ENCODE data around the gene METAP1D. TPM values are rescaled to one million over a fixed set of nuclear protein-coding genes. Genes with fewer than 3 reads are reported as not detected.

Gene METAP1D
- total RNA-seq, 1 donor from 2014 or later: 8.2 TPM

DNA sequence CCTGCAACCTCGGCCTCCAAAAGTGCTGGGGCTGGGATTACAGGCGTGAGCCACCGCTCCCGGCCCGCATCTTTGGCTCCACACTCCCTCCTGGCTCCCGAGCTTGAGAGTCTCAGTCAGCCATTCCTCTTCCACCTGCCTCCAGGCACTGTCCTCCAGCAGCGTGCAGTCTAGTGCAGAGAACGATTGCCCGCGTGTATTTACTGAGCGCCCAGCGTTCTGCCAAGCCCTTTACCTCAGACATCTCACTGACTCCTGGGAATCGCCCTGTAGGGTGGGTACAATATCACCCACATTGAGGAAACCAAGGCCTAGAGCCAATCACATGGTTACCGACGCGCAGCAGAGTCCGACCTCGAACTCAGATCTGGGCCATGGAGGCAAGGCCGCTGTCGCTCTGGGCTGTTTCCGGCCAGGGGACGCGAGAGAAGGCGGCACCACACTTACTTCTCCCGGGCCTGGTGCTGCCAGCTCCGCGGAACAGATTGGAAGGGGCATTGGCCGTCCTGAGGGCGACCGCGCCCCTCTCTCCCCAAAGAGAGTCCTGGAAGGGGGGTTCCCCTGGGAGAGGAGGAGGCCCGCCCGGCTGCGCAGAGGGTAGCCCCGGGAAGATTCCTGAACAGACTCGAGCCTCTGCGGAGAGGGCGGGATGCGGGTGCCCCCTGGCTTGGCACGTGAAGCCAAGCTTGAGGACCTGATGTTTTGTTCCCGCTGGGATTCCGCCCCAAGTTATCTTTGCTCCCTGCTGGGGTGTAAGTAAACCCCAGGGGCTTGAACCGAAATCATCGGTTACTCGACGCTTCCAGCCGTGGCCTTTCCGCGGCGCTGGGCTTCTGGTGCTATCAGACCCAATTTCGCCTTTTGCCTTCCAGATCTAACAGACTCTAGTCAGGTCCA is 108.2 kb downstream of the METAP1D start:
- no peak overlapping the region for H3K4me3 ChIP-seq
- peaks cover 91% of the 10 kb centered on the region for H3K27me3 ChIP-seq
- peaks cover 32% of the 10 kb centered on the region for H3F3A ChIP-seq (ENCODE audit: low read depth)
- peak; percentile 35 for DNase-seq (ENCODE audit: low spot score)
- H3K4me2 ChIP-seq: peak overlapping the region; percentile 41
- peaks cover 63% of the 10 kb centered on the region for H3K27me3 Mint-ChIP-seq (ENCODE audit: insufficient read depth, low read depth)
- TF ChIP-seq EZH2 (IDR thresholded peaks at IDR 0.05): peak; percentile 86
- TF ChIP-seq EZH2phosphoT487 (IDR thresholded peaks at IDR 0.05): peak; percentile 52
- TF ChIP-seq, protein P1, sequence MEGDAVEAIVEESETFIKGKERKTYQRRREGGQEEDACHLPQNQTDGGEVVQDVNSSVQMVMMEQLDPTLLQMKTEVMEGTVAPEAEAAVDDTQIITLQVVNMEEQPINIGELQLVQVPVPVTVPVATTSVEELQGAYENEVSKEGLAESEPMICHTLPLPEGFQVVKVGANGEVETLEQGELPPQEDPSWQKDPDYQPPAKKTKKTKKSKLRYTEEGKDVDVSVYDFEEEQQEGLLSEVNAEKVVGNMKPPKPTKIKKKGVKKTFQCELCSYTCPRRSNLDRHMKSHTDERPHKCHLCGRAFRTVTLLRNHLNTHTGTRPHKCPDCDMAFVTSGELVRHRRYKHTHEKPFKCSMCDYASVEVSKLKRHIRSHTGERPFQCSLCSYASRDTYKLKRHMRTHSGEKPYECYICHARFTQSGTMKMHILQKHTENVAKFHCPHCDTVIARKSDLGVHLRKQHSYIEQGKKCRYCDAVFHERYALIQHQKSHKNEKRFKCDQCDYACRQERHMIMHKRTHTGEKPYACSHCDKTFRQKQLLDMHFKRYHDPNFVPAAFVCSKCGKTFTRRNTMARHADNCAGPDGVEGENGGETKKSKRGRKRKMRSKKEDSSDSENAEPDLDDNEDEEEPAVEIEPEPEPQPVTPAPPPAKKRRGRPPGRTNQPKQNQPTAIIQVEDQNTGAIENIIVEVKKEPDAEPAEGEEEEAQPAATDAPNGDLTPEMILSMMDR (IDR thresholded peaks at IDR 0.05): no peak
- peak overlapping the region; percentile 35 for H3K4me3 Mint-ChIP-seq
- H3K4me1 ChIP-seq: peaks cover 14% of the 10 kb centered on the region
- no peak overlapping the region for H3K27ac ChIP-seq
- no peaks in the 10 kb centered on the region for H3K9me3 Mint-ChIP-seq
- H3K4me1 Mint-ChIP-seq: peaks cover 29% of the 10 kb centered on the region
- H3K9me3 ChIP-seq (ENCODE audit: low read depth): no peaks in the 10 kb centered on the region
- H3K36me3 Mint-ChIP-seq: no peaks in the 10 kb centered on the region
- no peak overlapping the region for H3K27ac Mint-ChIP-seq
- no peaks in the 10 kb centered on the region for H3K79me2 ChIP-seq (ENCODE audit: low read depth)
- peaks cover 16% of the 10 kb centered on the region for H4K20me1 ChIP-seq (ENCODE audit: low read depth)
- no peak overlapping the region for H2AFZ ChIP-seq (replicated peaks)
- H3K36me3 ChIP-seq: no peaks in the 10 kb centered on the region
- no peak overlapping the region for H3K9ac ChIP-seq

GRCh38 chr2:172108587-172108930 is 108.8 kb downstream of the METAP1D start:
- H3K4me3 ChIP-seq: no peak overlapping the region
- H3K27me3 Mint-ChIP-seq (ENCODE audit: insufficient read depth, low read depth): peaks cover 57% of the 10 kb centered on the region
- DNase-seq (ENCODE audit: low spot score): peak; percentile 15
- no peaks in the 10 kb centered on the region for H3K79me2 ChIP-seq (ENCODE audit: low read depth)
- H3K4me2 ChIP-seq: peak overlapping the region; percentile 41
- no peak overlapping the region for H3K9ac ChIP-seq
- H4K20me1 ChIP-seq (ENCODE audit: low read depth): peaks cover 10% of the 10 kb centered on the region
- H3K4me1 Mint-ChIP-seq: peaks cover 24% of the 10 kb centered on the region
- TF ChIP-seq, protein P1 (IDR thresholded peaks at IDR 0.05): no peak
- TF ChIP-seq EZH2phosphoT487 (IDR thresholded peaks at IDR 0.05): no peak
- TF ChIP-seq EZH2 (IDR thresholded peaks at IDR 0.05): peak; percentile 19
- peaks cover 88% of the 10 kb centered on the region for H3K27me3 ChIP-seq
- H2AFZ ChIP-seq (replicated peaks): no peak overlapping the region
- H3K27ac Mint-ChIP-seq: no peak overlapping the region
- no peaks in the 10 kb centered on the region for H3K9me3 Mint-ChIP-seq
- H3K9me3 ChIP-seq (ENCODE audit: low read depth): no peaks in the 10 kb centered on the region
- H3K27ac ChIP-seq: no peak overlapping the region
- H3F3A ChIP-seq (ENCODE audit: low read depth): peaks cover 27% of the 10 kb centered on the region
- no peaks in the 10 kb centered on the region for H3K36me3 ChIP-seq
- H3K4me3 Mint-ChIP-seq: peak overlapping the region; percentile 9
- peaks cover 9% of the 10 kb centered on the region for H3K4me1 ChIP-seq
- H3K36me3 Mint-ChIP-seq: no peaks in the 10 kb centered on the region

GRCh38 chr2:172109256-172109987 is 109.7 kb downstream of the METAP1D start:
- no peak overlapping the region for H3K27ac ChIP-seq
- TF ChIP-seq EZH2 (IDR thresholded peaks at IDR 0.05) (no peak), EZH2phosphoT487 (IDR thresholded peaks at IDR 0.05) (no peak)
- TF ChIP-seq, protein P1 (IDR thresholded peaks at IDR 0.05): no peak

More at GRCh38 chr2:172109256-172109987, 109.7 kb downstream of the METAP1D start:
- Histone ChIP-seq H3K36me3 (no peaks in the 10 kb centered on the region), H2AFZ (replicated peaks) (peak overlapping the region; percentile 23), H4K20me1 (ENCODE audit: low read depth) (peaks cover 5% of the 10 kb centered on the region), H3F3A (ENCODE audit: low read depth) (peaks cover 25% of the 10 kb centered on the region), H3K4me2 (peak overlapping the region; percentile 60), H3K9ac (no peak overlapping the region), H3K9me3 (ENCODE audit: low read depth) (no peaks in the 10 kb centered on the region), H3K79me2 (ENCODE audit: low read depth) (no peaks in the 10 kb centered on the region), H3K4me3 (peak overlapping the region; percentile 25), H3K4me1 (peaks cover 9% of the 10 kb centered on the region), H3K27me3 (peaks cover 80% of the 10 kb centered on the region)
- Mint-ChIP-seq H3K36me3 (no peaks in the 10 kb centered on the region), H3K4me3 (no peak overlapping the region), H3K27me3 (ENCODE audit: insufficient read depth, low read depth) (peaks cover 49% of the 10 kb centered on the region), H3K4me1 (peaks cover 23% of the 10 kb centered on the region), H3K9me3 (no peaks in the 10 kb centered on the region), H3K27ac (peak overlapping the region; percentile 37)
- DNase-seq (ENCODE audit: low spot score): no peak

Data from neural progenitor cell (in vitro differentiated cells).